Lung (tissue), 12 donors: ENCODE results near the gene UGT1A4. TPM values are rescaled to one million over a fixed set of nuclear protein-coding genes. Genes with fewer than 3 reads are reported as not detected.

ENCODE experiments used
- ATAC-seq: fragments of 200-7000 bp; cut with Tn5 transposase; one replicate; pipeline ENCODE4 v1.9.1; 2020; ENCODE audit warnings: moderate number of reproducible peaks; ENCODE audit not compliant: insufficient read depth, low FRiP score
- DNase-seq, 3 donors: peaks; one replicate each; pipeline ENCODE4 v3.0.0-alpha.2; 2013 to 2017
- H3K27ac ChIP-seq, 2 donors: one replicate each; pipeline ENCODE4 v1.5.1; 2013; ENCODE audit warnings: mild to moderate bottlenecking in 2 of 2, moderate library complexity in 2 of 2, control low read depth in 1 of 2, inconsistent platforms in 1 of 2, low read depth in 1 of 2, low read length in 1 of 2
- H3K27me3 ChIP-seq, 3 donors: one replicate each; pipeline ENCODE4 v1.5.1; 2013; ENCODE audit warnings: low read length in 2 of 3; ENCODE audit not compliant: control insufficient read depth in 3 of 3, insufficient read depth in 3 of 3
- H3K36me3 ChIP-seq, 4 donors: one replicate each; pipeline ENCODE4 v1.5.1; 2013; ENCODE audit warnings: low read length in 4 of 4, mild to moderate bottlenecking in 1 of 4, moderate library complexity in 1 of 4; ENCODE audit not compliant: control insufficient read depth in 4 of 4, insufficient read depth in 4 of 4
- H3K4me1 ChIP-seq, 5 donors: one replicate each; pipeline ENCODE4 v1.5.1; 2013; ENCODE audit warnings: low read length in 5 of 5, mild to moderate bottlenecking in 2 of 5, moderate library complexity in 1 of 5; ENCODE audit not compliant: control insufficient read depth in 5 of 5, insufficient read depth in 5 of 5
- H3K4me3 ChIP-seq: one replicate; pipeline ENCODE4 v1.5.1; 2013; ENCODE audit warnings: mild to moderate bottlenecking, control low read depth, moderate library complexity
- H3K9ac ChIP-seq, 2 donors: one replicate each; pipeline ENCODE4 v1.5.1; 2013; ENCODE audit warnings: low read length in 2 of 2, control low read depth in 1 of 2; ENCODE audit not compliant: insufficient read depth in 1 of 2
- H3K9me3 ChIP-seq, 4 donors: one replicate each; pipeline ENCODE4 v1.5.1; 2013; ENCODE audit warnings: low read length in 3 of 4, mild to moderate bottlenecking in 1 of 4, moderate library complexity in 1 of 4; ENCODE audit not compliant: control insufficient read depth in 4 of 4, insufficient read depth in 3 of 4
- WGBS, 2 donors: extraction: QIAGEN DNeasy Blood & Tissue Kit; methylation state at CpG; one replicate each; pipeline ENCODE4 v1.1.7; 2013; 5-methylcytosine and 5-hydroxymethylcytosine counted together
- polyA plus RNA-seq, 2 donors: library from polyadenylated mRNA; stranded (reverse); fragments of 200-250 nt; gene quantifications; one replicate each; pipeline ENCODE4 v1.2.1, GENCODE V29; 2013
- total RNA-seq, 2 donors: library from RNA; depleted of rRNA in 1 of 2; stranded (reverse); fragments of >200 nt in 1 of 2; gene quantifications; one replicate each; pipeline ENCODE4 v1.2.1, GENCODE V29; 2014 to 2021
- TF ChIP-seq, protein P1 (sequence below): IDR thresholded peaks from 2 replicates; pipeline ENCODE4 v1.5.1; 2012; ENCODE audit warnings: mild to moderate bottlenecking; ENCODE audit errors: control extremely low read depth, extremely low read depth
- donor health status: control.
- donor health status: control.
- donor health status: Bipolar disorder and iron deficiency.
- donor health status: healthy.
- donor health status: DM: yes; HTN: yes; CAD: no.

UGT1A4 gene
- total and polyA plus RNA-seq, 4 donors = 0.02 to 0.55 (median 0.21) TPM; not detected in 1

DNA sequence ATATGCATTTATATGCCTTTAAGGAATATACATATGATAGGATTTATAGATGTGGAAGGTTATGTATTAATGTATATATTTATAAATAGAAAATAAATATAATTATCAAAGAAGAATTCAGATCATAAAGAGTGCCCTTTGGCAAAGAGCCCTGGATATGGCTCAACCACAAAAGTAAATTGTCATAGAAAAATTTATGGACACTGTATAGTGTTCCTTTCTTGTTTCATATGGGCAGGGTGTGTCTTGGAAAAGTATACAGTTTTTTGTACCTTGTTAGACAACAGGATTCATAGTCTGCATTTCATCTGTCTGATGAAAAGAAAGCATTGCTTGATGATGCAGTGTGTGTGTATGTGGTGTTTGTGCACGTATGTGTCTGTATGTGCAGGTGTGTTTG, 33.9 kb upstream of the UGT1A4 start:
- no peaks in the 10 kb centered on the region for H3K9me3 ChIP-seq
- TF ChIP-seq, protein P1, sequence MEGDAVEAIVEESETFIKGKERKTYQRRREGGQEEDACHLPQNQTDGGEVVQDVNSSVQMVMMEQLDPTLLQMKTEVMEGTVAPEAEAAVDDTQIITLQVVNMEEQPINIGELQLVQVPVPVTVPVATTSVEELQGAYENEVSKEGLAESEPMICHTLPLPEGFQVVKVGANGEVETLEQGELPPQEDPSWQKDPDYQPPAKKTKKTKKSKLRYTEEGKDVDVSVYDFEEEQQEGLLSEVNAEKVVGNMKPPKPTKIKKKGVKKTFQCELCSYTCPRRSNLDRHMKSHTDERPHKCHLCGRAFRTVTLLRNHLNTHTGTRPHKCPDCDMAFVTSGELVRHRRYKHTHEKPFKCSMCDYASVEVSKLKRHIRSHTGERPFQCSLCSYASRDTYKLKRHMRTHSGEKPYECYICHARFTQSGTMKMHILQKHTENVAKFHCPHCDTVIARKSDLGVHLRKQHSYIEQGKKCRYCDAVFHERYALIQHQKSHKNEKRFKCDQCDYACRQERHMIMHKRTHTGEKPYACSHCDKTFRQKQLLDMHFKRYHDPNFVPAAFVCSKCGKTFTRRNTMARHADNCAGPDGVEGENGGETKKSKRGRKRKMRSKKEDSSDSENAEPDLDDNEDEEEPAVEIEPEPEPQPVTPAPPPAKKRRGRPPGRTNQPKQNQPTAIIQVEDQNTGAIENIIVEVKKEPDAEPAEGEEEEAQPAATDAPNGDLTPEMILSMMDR = no peak
- no peaks in the 10 kb centered on the region for H3K36me3 ChIP-seq
- no peak overlapping the region for H3K9ac ChIP-seq
- ATAC-seq (no peak), DNase-seq (no peak)
- H3K27me3 ChIP-seq = no peaks in the 10 kb centered on the region
- no peak overlapping the region for H3K4me3 ChIP-seq
- H3K27ac ChIP-seq = no peak overlapping the region
- peaks cover 0 to 6% (median 0%) of the 10 kb centered on the region in 5 donors for H3K4me1 ChIP-seq
- 86 to 96% methylated on average over 1 of the region's 1 CpG for WGBS, 2 donors

DNA sequence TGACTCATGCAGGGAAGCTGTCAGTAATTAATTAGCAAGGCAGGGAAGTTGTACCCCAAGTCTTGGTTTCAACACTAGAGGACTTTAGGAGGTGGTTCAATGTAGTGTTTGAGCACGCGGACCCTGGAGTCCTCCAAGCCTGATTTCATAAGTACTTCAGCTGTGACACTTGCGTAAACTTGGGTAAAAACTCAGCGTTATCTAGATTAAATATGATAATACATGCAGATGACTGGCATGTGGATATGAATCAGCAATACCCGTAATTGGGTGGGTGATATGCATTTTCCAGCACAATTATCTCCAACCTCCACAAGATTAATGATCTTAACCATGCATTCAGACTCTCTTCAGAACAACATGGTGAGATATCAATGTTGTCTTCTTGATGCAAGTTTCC, 31.6 kb upstream of the UGT1A4 start:
- H3K27ac ChIP-seq = no peak overlapping the region
- DNase-seq = no peak
- 66 to 68% methylated on average over 5 of the region's 5 CpGs for WGBS, 2 donors

DNA sequence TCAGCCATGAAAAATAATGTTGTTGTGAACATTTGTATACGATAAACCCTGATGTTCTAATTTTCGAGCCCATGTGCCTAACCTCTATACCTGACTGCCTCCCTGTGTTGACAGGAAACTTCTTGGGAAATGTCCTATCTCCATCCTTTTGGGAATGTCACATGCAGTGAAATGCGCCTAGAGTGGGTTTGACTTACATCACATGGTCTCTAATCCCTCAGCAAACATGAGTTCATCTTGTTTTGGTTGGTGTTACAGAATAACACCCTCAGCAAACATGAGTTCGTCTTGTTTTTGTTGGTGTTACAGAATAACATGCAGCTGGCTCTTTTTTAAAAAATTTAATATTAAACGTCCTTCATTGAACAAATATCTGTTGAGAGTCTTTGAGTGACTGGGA, 30.2 kb upstream of the UGT1A4 start:
- Histone ChIP-seq H3K9me3 (no peaks in the 10 kb centered on the region), H3K9ac (no peak overlapping the region), H3K27me3 (no peaks in the 10 kb centered on the region), H3K36me3 (no peaks in the 10 kb centered on the region), H3K27ac (no peak overlapping the region), H3K4me3 (no peak overlapping the region), H3K4me1 (peaks cover 0 to 11% (median 0%) of the 10 kb centered on the region in 5 donors)
- DNase-seq = no peak
- WGBS, 2 donors = 88 to 92% methylated on average over 5 of the region's 5 CpGs
- TF ChIP-seq, protein P1 = no peak
- ATAC-seq = no peak

More for the DNA sequence above, 31.6 kb upstream of the UGT1A4 start:
- H3K4me1 ChIP-seq = peaks cover 0 to 11% (median 0%) of the 10 kb centered on the region in 5 donors
- H3K4me3 ChIP-seq = no peak overlapping the region
- no peak for ATAC-seq
- TF ChIP-seq, protein P1 = no peak
- no peak overlapping the region for H3K9ac ChIP-seq
- no peaks in the 10 kb centered on the region for H3K36me3 ChIP-seq
- no peaks in the 10 kb centered on the region for H3K9me3 ChIP-seq
- no peaks in the 10 kb centered on the region for H3K27me3 ChIP-seq

DNA sequence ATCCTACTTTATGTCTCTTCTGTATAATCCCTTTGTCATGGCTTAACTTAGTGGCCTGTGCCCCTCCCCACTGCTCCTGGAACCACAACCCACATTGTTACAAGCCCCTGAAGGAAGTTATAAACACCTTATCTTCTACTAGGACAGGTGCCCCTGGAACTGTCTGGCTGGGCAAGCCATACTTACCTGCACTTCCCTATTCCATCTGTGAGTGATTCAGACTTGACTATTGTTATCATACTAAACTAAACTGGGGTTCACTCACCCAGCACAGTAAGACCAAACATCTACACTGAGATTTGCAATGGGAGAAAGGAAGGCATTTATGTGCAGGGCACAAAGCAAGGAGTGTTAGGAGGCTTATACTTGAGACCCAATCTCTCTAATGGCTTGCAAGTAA, 29.5 kb upstream of the UGT1A4 start:
- ATAC-seq (no peak), DNase-seq (no peak)
- Histone ChIP-seq H3K27ac (no peak overlapping the region), H3K4me1 (peaks cover 0 to 11% (median 0%) of the 10 kb centered on the region in 5 donors), H3K27me3 (no peaks in the 10 kb centered on the region), H3K9ac (no peak overlapping the region), H3K36me3 (no peaks in the 10 kb centered on the region), H3K4me3 (no peak overlapping the region), H3K9me3 (no peaks in the 10 kb centered on the region)
- TF ChIP-seq, protein P1 = no peak
